HG03432 (cell line): ENCODE results near the gene SYTL2.
"Not testable (repeated sequence)": the region's sequence is repeated elsewhere in the genome, so short reads cannot be mapped to it uniquely, and the experiment has no call there.

Source experiments
- ATAC-seq: cut with Tn5 transposase; IDR thresholded peaks from one replicate; pipeline ENCODE4 v1.9.1; 2021; ENCODE audit warnings: mild to moderate bottlenecking, moderate library complexity; ENCODE audit not compliant: unreplicated experiment

Gene SYTL2

DNA sequence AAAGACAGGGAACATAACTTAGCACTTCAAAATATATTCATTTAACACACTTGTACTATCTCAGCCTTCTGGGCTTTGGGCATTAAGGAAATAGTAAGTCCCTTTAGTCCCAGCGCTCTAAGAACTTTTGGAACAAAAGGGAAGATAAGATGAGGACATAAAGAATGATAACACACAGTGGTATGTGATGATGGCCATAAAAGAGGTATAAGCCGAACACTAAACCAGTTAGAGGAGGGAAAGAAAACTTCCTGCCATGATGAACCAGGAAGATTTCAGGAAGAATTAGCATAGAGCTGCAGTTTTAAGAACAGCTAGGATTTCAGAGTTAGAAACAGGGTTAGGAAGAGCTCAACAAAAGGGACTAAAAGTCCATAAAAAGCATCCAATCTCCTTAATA, 11.8 kb downstream of the SYTL2 start:
- no peak for ATAC-seq

GRCh38 chr11:85798361-85798760, 12.6 kb downstream of the SYTL2 start:
- ATAC-seq = no peak

DNA sequence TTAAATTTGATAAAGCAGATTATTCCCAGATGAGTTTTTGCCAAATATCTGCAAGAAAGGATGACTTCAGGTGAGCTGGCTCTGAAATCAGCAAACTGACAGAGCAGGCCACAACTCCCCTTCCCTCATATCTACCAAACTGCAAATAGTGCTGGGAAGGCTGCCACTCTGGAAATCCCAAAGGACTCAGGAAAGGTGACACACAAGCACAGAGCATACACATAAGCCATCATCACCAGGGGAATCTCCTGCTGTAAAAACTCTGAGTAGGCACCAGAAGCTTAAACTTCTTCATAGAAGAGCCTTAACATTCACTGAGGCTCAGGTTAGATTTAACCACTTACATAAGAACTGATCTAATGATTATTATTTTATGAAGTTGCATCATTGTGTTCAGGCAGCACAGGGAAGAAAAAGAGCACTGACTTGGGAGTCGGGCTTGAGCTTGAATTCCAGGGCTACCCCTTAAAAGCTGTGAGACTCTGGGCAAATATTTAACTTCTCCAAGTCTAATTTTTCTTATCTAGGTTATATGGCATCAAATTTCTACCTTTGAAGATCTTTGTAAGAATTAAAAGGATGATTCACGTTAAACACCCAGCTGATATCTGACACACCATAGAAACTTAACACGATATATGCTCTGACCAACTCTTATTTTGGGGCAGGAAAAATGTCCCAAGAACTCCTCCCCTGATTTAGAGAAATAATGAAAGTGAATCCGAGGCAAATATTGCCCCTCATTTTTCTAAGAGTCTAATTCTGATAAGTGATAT, 15.0 kb downstream of the SYTL2 start:
- ATAC-seq = no peak

DNA sequence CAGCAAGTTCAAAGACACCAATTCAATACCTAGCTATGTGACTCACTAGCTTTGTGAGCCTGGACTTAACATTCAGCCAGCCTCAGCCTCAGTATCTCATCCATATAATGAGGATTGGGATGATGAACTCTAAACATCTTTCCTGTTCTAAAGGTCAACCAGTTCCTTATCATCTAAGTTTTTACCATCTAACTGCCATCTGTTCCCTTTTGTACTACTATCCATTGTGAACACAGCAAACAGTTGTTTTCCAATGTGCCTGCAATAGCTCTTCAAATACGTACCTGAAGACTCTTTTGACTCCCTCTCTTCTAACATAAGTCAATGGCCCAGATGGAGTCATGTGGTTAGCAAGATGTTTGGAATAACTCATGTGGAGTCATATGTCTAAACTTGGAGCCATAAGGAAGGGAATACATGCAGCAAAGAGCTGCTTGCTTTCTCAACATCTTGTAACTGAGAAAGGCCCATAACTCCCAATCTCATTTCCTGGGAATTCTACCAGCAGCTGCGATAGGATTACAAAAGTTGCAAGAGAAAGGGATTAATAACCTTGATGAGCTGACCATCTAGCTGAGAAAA, 19.4 kb downstream of the SYTL2 start:
- no peak for ATAC-seq

GRCh38 chr11:85787809-85788760, 22.9 kb downstream of the SYTL2 start:
- ATAC-seq = no peak

DNA sequence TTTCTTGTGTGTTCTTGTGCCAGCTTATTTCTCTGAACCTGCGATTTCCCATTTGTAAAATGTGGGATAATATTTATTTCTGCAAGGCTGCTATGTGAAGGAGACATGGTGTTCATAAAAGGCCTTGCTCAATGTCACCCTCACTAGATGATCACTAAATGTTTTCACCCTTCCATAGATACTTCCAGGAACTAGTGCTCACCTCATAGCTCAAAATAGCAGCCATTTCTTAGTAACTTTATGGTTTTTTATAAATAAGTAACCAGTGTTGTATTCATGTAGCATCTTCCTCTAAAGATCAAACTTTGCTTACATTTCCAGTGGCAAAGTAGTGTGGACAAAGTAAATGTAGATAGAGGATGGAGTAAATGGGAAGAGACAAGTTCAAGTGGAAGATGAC, 23.8 kb downstream of the SYTL2 start:
- ATAC-seq = no peak

DNA sequence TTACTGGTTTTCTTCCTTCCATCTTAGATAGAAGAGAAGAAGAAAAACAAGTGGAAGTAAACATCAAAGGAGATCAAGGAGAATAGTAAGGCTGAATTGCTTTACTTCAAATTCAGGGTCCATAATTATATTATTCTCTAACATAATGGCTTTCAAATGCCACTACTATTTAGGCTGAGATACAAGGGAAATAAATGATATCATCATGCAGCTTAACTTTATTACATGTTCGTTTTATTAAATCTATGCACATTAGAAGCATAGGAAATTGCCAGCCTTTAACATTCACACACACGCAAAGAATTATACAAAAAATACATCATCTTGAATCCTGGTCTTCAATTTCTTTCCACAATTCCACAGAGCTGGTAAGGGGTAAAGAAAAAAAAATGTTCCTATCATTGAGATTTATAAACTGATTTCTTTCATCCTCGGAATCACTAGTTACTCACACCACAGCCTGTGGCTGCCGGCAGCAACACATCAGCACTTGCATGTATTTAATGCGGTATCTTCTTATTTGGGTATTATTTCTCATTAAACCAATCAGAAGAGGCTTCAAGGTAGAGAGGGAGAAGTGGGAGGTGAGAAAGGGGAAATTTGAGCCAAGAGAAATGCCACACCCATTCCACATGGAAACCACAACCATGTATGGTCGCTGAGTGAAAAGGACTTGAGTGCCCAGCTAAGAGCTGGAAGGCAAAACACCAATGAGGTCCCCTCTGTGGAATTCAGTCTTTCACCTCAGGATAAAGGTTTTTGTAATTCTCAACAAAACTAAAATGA, 26.3 kb downstream of the SYTL2 start:
- no peak for ATAC-seq

DNA sequence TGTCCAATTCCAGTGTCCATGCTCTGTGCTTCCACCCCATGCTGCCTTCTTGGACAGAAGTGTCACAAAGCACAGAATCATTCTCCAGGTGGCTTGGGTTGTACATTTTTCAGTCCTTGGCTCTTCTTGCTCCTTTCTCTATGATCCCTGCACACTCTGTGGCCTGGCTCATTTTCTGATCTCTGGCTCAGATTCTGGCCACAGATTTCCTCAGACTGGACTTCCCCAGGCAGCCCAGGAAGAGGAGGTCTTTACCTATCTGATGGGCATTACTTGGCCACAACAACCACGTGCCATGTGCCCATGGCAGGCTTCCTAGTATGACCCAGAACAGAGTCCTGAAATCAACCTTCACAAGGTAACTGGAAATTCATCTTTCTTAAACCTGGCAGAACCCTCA, 27.2 kb downstream of the SYTL2 start:
- ATAC-seq = no peak

- peak; percentile 55 for ATAC-seq
Measured at GRCh38 chr11:85780780-85781517, 30.0 kb downstream of the SYTL2 start.

- ATAC-seq = no peak
Measured at GRCh38 chr11:85779956-85780640, 30.8 kb downstream of the SYTL2 start.

DNA sequence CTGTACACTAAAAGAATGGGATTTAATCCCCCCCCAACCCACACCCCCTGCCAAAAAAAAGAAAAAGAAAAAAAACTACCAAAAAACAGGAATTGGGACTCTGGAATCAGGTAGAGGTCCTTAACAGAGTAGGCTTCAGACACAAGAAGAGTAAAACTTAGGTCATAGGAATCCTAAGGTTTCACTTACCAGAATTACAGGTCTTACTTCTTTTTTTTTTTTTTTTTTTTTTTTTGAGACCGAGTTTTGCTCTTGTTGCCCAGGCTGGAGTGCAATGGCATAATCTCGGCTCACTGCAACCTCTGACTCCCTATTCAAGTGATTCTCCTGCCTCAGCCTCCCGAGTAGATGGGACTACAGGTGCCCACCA, 33.4 kb downstream of the SYTL2 start:
- ATAC-seq = not testable (repeated sequence)

DNA sequence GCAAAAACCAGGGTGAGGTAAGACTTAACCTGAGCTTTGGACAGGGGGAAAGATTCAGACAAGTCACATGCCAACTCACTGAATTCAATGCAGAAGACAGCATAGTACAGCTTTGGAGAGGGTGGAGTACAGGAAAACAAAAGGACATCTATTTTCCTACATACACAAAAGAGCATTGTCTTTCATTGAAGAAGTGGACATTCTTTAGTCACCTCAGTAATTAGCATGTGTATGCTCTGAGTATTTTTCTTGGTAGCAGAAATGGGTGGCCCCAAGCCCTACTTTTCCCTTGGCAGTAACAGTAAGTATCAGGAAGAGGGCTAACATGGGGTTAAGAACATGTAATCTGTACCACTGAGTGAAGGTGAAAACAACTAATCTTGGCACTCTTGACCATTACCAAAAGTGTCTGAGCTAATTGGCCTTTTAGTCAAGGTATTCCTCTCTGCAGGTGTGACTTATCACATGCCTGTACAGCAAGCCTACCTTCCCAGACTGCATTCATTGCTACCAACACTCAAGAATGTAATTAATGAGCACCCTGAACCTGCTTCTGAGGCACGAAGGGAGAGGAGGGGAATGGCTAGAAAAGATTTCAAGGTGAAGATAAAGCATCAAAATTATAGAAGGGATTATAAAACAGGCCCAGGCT, 33.9 kb downstream of the SYTL2 start:
- no peak for ATAC-seq

GRCh38 chr11:85774256-85775101, 36.5 kb downstream of the SYTL2 start:
- no peak for ATAC-seq

- no peak for ATAC-seq
Measured at GRCh38 chr11:85772695-85773094, 38.2 kb downstream of the SYTL2 start.

DNA sequence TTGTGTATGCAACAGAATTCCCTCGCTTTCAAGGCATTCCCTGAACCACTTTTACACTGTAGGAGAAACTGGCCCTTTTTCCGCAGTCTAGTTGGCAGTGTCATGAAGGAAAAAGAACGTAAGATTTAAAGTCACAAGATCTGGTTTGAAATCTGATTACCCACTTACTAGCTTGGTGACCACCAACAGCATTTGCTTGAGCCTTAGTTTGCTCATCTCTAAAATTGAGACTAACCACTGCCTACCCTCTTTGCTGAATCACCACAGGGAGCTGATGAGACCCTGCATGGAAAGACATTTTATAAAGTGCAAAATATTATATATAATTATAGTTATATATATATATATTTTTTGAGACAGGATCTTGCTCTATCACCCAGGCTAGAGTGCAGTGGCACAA, 39.4 kb downstream of the SYTL2 start:
- ATAC-seq = no peak

GRCh38 chr11:85769771-85770170, 41.2 kb downstream of the SYTL2 start:
- ATAC-seq = no peak

DNA sequence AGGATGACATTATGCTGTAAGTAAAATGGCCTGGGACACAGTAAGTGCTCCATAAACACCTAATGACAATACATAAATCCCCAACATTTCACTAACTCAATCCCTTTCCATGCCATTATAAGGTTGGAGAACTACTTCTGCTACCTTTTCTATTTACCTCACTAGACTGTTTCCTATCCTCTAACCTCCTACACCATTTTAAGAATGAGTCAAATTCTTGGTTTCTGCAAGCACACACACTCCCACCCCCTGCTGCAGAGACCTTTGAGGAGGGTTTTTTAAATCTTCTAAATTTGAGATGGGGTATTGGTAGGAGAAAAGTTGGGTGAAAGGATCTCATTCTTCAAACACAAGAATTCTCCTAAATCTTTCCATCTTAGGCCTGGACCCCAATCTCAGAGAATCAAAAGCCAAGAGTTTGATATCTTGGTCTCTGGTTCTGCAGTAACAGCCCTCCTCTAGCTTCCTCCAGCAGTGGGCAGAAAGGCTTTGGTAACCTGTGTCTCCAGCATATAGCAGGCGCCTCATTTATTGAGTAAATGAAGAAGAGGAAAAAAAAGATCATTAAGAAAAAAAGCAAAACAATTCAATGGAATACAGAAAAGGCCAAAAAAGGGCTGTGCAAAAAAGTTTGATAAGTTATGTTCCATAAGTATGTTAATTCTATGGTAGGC, 42.3 kb downstream of the SYTL2 start:
- ATAC-seq = no peak
